HCT116 (cell line): ENCODE measurements around the gene HDHD3. TPM values are rescaled to one million over a fixed set of nuclear protein-coding genes. Genes with fewer than 3 reads are reported as not detected.

Experiments used
- ATAC-seq: fragments of 200-7000 bp; cut with Tn5 transposase; 2 replicates; pipeline ENCODE4 v1.9.1; 2020; ENCODE audit warnings: mild to moderate bottlenecking, moderate library complexity
- BruUV-seq: library from RNA; stranded (reverse); fragments of 400-500 nt; replicated peaks from 2 replicates; lab custom pipeline; 2021; lab: Mats Ljungman, UMichigan
- CTCF ChIA-PET: fragments of 300-600 bp; sonication (Branson Sonifier 250); formaldehyde crosslinking; loops from one replicate; lab custom pipeline; 2021; ENCODE audit warnings: antibody characterized with exemption; lab: Charles Lee
- POLR2A ChIA-PET: fragments of 300-600, 350-600 bp; sonication (Branson Sonifier 250); formaldehyde crosslinking; loops from one replicate; lab custom pipeline; 2021; ENCODE audit warnings: antibody characterized with exemption; lab: Charles Lee
- RAD21 ChIA-PET, 2 experiments: fragments of 300-600 bp; sonication (Branson Sonifier 250); formaldehyde crosslinking; loops; one replicate each; lab custom pipeline; 2023; ENCODE audit warnings: low total read pairs in 2 of 2; ENCODE audit not compliant: uncharacterized antibody in 2 of 2, unreplicated experiment in 2 of 2, low non-redundant PET in 1 of 2; lab: Charles Lee
- DNase-seq: peaks from one replicate; pipeline ENCODE4 v3.0.0-alpha.2; 2010; ENCODE audit warnings: low read depth, low spot score
- H2AFZ ChIP-seq: fragments of 200-600 bp; shearing (Covaris generic), sonication (generic); 2 replicates; pipeline ENCODE4 v1.6.1; 2017; ENCODE audit warnings: low read depth, mixed run types, mixed read lengths, antibody characterized with exemption, low read length; ENCODE audit not compliant: poor library complexity, severe bottlenecking
- H3K27ac ChIP-seq: 2 replicates; pipeline ENCODE4 v1.5.1; 2012; ENCODE audit warnings: low read depth, low read length
- H3K27me3 ChIP-seq: fragments of 200-600 bp; sonication (generic); 2 replicates; pipeline ENCODE4 v1.6.1; 2016; ENCODE audit warnings: mixed run types, low read length, mixed read lengths; ENCODE audit not compliant: insufficient read depth
- H3K36me3 ChIP-seq, 2 experiments: fragments of 200-500 bp in 1 of 2; fragments of 200-600 bp in 1 of 2; sonication (Bioruptor generic) in 1 of 2; sonication (generic) in 1 of 2; 2 replicates each; pipeline versions ENCODE4 v1.5.1 to v1.6.1; 2014 to 2016; ENCODE audit warnings: low read length in 2 of 2, inconsistent platforms in 1 of 2, mixed read lengths in 1 of 2, mixed run types in 1 of 2; ENCODE audit not compliant: insufficient read depth in 2 of 2, control insufficient read depth in 1 of 2
- H3K4me1 ChIP-seq, 2 experiments: fragments of 200-600 bp in 1 of 2; sonication (generic) in 1 of 2; 2 replicates each; pipeline versions ENCODE4 v1.5.1 to v1.6.1; 2012 to 2017; ENCODE audit warnings: low read length in 2 of 2, inconsistent platforms in 1 of 2, mild to moderate bottlenecking in 1 of 2, mixed read lengths in 1 of 2, mixed run types in 1 of 2, moderate library complexity in 1 of 2; ENCODE audit not compliant: insufficient read depth in 2 of 2, control insufficient read depth in 1 of 2
- H3K4me2 ChIP-seq: fragments of 200-600 bp; sonication (generic); 2 replicates; pipeline ENCODE4 v1.6.1; 2017; ENCODE audit warnings: mixed run types, low read length, mixed read lengths
- H3K4me3 ChIP-seq, 2 experiments: fragments of 200-600 bp in 1 of 2; sonication (generic) in 1 of 2; replicated peaks in 1 of 2; 2 replicates each; pipeline ENCODE4 v1.5.1; 2011 to 2016; ENCODE audit warnings: low read length in 2 of 2, control low read depth in 1 of 2, low read depth in 1 of 2, mild to moderate bottlenecking in 1 of 2, mixed read lengths in 1 of 2, mixed run types in 1 of 2
- H3K79me2 ChIP-seq: fragments of 200-600 bp; sonication (generic); 2 replicates; pipeline ENCODE4 v1.6.1; 2017; ENCODE audit warnings: mild to moderate bottlenecking, mixed run types, low read length, moderate library complexity, mixed read lengths; ENCODE audit not compliant: insufficient read depth
- H3K9ac ChIP-seq: fragments of 200-600 bp; sonication (generic); 2 replicates; pipeline ENCODE4 v1.6.1; 2016; ENCODE audit warnings: low read length, mixed read lengths
- H3K9me2 ChIP-seq: fragments of 200-600 bp; sonication (generic), shearing (Covaris generic); 2 replicates; pipeline ENCODE4 v1.6.1; 2017; ENCODE audit warnings: mixed run types, mild to moderate bottlenecking, moderate library complexity; ENCODE audit not compliant: insufficient read depth
- H3K9me3 ChIP-seq, 2 experiments: fragments of 200-500 bp in 1 of 2; fragments of 200-600 bp in 1 of 2; sonication (Bioruptor generic) in 1 of 2; sonication (generic) in 1 of 2; 2 replicates each; pipeline ENCODE4 v1.6.1; 2014 to 2017; ENCODE audit warnings: low read length in 2 of 2, mixed read lengths in 2 of 2, inconsistent platforms in 1 of 2, low read depth in 1 of 2, mild to moderate bottlenecking in 1 of 2, mixed run types in 1 of 2, moderate library complexity in 1 of 2; ENCODE audit not compliant: control insufficient read depth in 1 of 2, insufficient read depth in 1 of 2
- H4K20me1 ChIP-seq: fragments of 200-600 bp; sonication (generic), shearing (Covaris generic); 2 replicates; pipeline ENCODE4 v1.6.1; 2017; ENCODE audit warnings: mixed run types, mild to moderate bottlenecking, moderate library complexity; ENCODE audit not compliant: insufficient read depth
- CBX3 ChIP-seq: IDR thresholded peaks from 2 replicates; pipeline ENCODE4 v1.6.1; 2012; ENCODE audit warnings: low read depth
- EGR1 ChIP-seq: IDR thresholded peaks from 2 replicates; pipeline ENCODE4 v1.6.1; 2012; ENCODE audit warnings: low read depth
- JUND ChIP-seq: IDR thresholded peaks from 2 replicates; pipeline ENCODE4 v1.6.1; 2012
- POLR2A ChIP-seq: IDR thresholded peaks from 2 replicates; pipeline ENCODE4 v1.7.0; 2011; ENCODE audit warnings: borderline replicate concordance; ENCODE audit not compliant: insufficient read depth, insufficient read length; ENCODE audit errors: extremely low read depth
- REST ChIP-seq: IDR thresholded peaks from 2 replicates; pipeline ENCODE4 v1.6.1; 2012; ENCODE audit warnings: low read depth
- ZBTB33 ChIP-seq: IDR thresholded peaks from 2 replicates; pipeline ENCODE4 v1.6.1; 2011; ENCODE audit warnings: mild to moderate bottlenecking, low read length, moderate library complexity; ENCODE audit not compliant: insufficient replicate concordance; ENCODE audit errors: extremely low read depth
- ZFX ChIP-seq: fragments of 450-650 bp; IDR thresholded peaks from 2 replicates; pipeline ENCODE4 v1.6.1; 2017
- ZNF274 ChIP-seq: fragments of 200-500 bp; sonication (Bioruptor generic); IDR thresholded peaks from 2 replicates; pipeline ENCODE4 v1.6.1; 2014; ENCODE audit warnings: mild to moderate bottlenecking, low read depth, low read length, inconsistent platforms
- intact Hi-C: fragments of 100-400 bp; cut with micrococcal nuclease; formaldehyde crosslinking; loops from 2 replicates; pipeline ENCODE4 v1.10.0; 2022
- total RNA-seq: library from RNA; stranded (reverse); gene quantifications from one replicate; pipeline ENCODE4 v1.2.1, GENCODE V29; 2021; ENCODE audit not compliant: unreplicated experiment
- TF ChIP-seq, protein P1 (sequence below): IDR thresholded peaks from 2 replicates; pipeline ENCODE4 v1.6.1; 2012

HDHD3 gene
- total RNA-seq, 1 experiment from 2014 or later = 21.8 TPM

- no peak overlapping the region for H3K27ac ChIP-seq
- RAD21 ChIA-PET = no interaction called here
- intact Hi-C loops = no loop called here
These were observed 48.3 kb upstream of the HDHD3 start for GRCh38 chr9:113425072-113425471.

DNA sequence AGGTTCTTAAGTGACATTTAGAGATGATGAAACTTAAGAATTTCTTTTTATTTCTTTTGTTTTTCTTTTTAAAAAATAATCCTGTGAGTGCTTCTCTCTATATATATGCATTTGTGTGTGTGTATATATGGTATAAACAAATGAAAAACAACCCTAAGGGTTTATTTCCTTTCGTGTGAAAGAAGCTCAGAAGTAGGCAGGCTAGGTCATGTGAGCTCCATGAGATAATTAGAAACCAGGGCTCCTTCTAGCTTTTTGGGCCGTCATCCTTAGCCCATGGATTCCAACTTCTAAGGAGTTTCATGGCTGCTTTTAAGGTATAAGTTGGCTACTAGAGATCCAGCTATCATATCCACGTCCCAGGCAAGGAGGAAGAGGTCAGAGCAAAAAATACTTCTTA lies 44.9 kb upstream of the HDHD3 start:
- intact Hi-C loops = no loop called here
- Histone ChIP-seq H3K9me2 (no peaks in the 10 kb centered on the region), H3K9ac (no peak overlapping the region), H4K20me1 (no peaks in the 10 kb centered on the region), H2AFZ (no peak overlapping the region), H3K36me3 (no peaks in the 10 kb centered on the region), H3K79me2 (no peaks in the 10 kb centered on the region), H3K9me3 (no peaks in the 10 kb centered on the region), H3K27me3 (no peaks in the 10 kb centered on the region; the same call in 1 of the 2 replicates), H3K4me1 (no peaks in the 10 kb centered on the region), H3K4me3 (no peak overlapping the region), H3K4me2 (no peak overlapping the region), H3K27ac (no peak overlapping the region)
- no TSS peak for BruUV-seq
- DNase-seq (no peak), ATAC-seq (no peak)
- ChIA-PET POLR2A (interaction anchor here (1.0 kb wide), 1 partner anchor 12 kb away, joined by 3 read pairs; no protein-coding TSS in a partner anchor), CTCF (interaction anchor here (2.3 kb wide), 1 partner anchor 147 kb away, joined by 6 read pairs; the partner anchor contains the start of genes CDC26 and PRPF4), RAD21 (no interaction called here)
- TF ChIP-seq, protein P1, sequence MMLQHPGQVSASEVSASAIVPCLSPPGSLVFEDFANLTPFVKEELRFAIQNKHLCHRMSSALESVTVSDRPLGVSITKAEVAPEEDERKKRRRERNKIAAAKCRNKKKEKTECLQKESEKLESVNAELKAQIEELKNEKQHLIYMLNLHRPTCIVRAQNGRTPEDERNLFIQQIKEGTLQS = no peak
- TF ChIP-seq CBX3 = no peak
- TF ChIP-seq ZBTB33 = no peak
- TF ChIP-seq JUND = no peak
- TF ChIP-seq REST = no peak
- TF ChIP-seq POLR2A = no peak
- no peak for TF ChIP-seq EGR1
- TF ChIP-seq ZFX = no peak

More at GRCh38 chr9:113425072-113425471, 48.3 kb upstream of the HDHD3 start:
- no peaks in the 10 kb centered on the region for H3K9me3 ChIP-seq
- H4K20me1 ChIP-seq = no peaks in the 10 kb centered on the region
- POLR2A ChIA-PET = no interaction called here
- H3K9me2 ChIP-seq = no peaks in the 10 kb centered on the region
- H3K79me2 ChIP-seq = no peaks in the 10 kb centered on the region
- DNase-seq (no peak), ATAC-seq (no peak)
- H3K4me2 ChIP-seq = no peak overlapping the region
- CTCF ChIA-PET = no interaction called here
- H3K27me3 ChIP-seq = no peaks in the 10 kb centered on the region; the same call in 1 of the 2 replicates
- no TSS peak for BruUV-seq
- no peak for TF ChIP-seq ZNF274
- H3K4me3 ChIP-seq = no peak overlapping the region
- H2AFZ ChIP-seq = no peak overlapping the region
- H3K36me3 ChIP-seq = no peaks in the 10 kb centered on the region
- no peak overlapping the region for H3K9ac ChIP-seq
- no peaks in the 10 kb centered on the region for H3K4me1 ChIP-seq
